GM18868 (cell line): ENCODE measurements around the gene XKR8.

ENCODE experiments used
- ATAC-seq: cut with Tn5 transposase; IDR thresholded peaks from one replicate; pipeline ENCODE4 v1.9.1; 2021; ENCODE audit warnings: mild to moderate bottlenecking, moderate library complexity; ENCODE audit not compliant: unreplicated experiment

Gene XKR8

GRCh38 chr1:27955076-27955475 is 4.7 kb upstream of the XKR8 start:
- ATAC-seq = no peak

DNA sequence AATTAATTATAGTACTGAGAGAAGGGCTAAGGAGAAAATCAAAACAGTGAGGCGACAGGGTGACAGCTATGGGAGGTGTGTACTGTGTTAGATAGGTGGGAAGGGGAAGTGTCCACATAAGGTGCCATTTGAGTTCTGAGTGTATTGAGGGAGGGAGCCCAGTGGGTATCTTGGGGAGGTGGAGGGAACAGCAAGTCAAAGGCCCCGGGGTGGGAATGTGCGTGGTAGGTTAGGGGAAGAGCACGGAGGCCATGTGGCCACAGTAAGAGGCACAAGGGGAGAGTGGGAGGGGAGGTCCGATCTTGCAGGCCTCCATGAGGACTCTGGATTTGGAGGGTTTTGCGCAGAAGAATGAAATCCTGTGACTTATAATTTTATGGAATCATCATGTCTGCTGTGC is 3.0 kb upstream of the XKR8 start:
- no peak for ATAC-seq

- no peak for ATAC-seq
Observed at GRCh38 chr1:27957655-27958054, 2.1 kb upstream of the XKR8 start.

GRCh38 chr1:27958513-27958912 is 1.3 kb upstream of the XKR8 start:
- ATAC-seq = no peak

GRCh38 chr1:27960762-27961645 is 1.2 kb downstream of the XKR8 start:
- ATAC-seq = no peak

DNA sequence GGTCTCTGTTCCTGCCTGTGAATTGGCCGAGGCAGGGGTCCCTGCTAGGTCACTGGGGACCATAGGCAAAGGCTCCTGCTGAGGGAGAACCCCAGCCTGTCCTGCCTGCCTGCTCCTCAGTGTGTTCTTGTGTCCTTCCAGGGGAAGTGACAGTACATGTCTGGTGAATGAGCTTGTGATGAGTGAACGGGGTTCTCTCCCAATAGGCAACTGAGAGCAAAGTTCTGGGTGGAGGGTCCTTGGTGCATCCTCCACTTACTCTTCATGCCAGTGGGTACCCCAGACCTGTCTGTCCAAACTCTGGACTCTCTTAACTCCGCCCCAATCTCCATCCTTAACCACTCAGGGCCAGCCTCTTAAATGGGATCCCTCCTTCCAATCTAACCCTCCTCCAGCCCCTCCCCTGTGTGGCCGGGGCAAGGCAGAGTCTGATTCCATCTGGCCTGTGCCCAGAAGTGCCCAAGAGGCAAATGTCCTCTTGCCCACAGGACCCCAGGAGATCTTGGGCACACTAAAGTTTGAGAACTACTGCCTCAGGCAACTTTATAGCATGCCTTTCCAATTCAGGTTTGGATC is 2.0 kb downstream of the XKR8 start:
- no peak for ATAC-seq

GRCh38 chr1:27963393-27963792 is 3.6 kb downstream of the XKR8 start:
- ATAC-seq = no peak

GRCh38 chr1:27966402-27967105 is 6.8 kb downstream of the XKR8 start:
- no peak for ATAC-seq

GRCh38 chr1:27967106-27967883 is 7.5 kb downstream of the XKR8 start:
- ATAC-seq = no peak

GRCh38 chr1:27967884-27968466 is 8.2 kb downstream of the XKR8 start:
- ATAC-seq = no peak

GRCh38 chr1:27968692-27969091 is 8.9 kb downstream of the XKR8 start:
- ATAC-seq = no peak

GRCh38 chr1:27970401-27970800 is 10.6 kb downstream of the XKR8 start:
- ATAC-seq = no peak

GRCh38 chr1:27971674-27972073 is 11.9 kb downstream of the XKR8 start:
- no peak for ATAC-seq

DNA sequence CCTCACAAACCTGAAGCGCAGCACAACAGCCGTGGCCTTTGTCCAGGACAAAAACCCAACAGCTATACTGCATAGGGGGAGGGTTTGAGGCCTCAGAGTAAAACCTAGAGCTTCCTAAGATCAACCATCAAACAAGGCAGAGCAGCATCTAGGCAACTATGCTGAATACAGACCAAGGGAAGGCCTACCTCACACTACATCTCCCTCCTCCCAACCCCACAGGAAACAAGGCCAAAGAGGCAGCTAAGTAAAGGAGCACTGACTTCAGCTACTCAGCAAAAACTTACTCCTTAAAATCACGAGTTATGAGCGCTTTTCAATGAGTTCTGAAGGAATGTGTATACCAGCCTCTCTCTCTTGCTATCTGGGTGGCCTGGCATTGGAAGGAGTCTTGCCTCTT is 12.4 kb downstream of the XKR8 start:
- no peak for ATAC-seq

DNA sequence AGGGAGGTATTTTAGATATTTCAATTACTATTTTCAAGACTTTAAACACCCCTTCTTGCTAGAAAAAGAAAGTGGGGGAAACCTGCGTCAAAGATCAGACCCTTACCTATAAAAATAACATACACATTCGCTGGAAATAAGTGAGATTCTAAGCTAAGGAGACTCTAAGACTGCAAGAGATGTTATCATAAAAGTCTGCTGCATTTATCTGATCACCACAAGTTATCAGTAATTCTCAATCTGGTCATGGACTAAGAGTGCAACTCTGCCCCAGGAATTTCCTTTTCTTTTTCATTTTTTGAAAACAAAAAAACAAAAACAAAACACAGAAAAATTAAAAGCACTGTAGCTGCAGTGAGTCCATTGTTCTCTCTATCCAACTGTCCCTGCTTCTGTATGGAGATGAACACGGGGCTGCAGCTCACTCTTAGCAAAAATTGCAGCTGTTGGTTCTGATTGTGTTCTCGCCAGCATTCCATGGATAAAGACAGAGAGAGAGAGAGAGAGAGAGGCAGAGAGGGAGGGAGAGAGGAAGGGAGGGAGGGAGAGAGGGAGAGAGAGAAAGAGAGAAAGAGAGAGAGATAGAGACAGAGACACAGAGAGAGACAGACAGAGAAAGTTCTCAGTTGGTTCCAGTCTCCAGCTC is 14.1 kb downstream of the XKR8 start:
- no peak for ATAC-seq

- ATAC-seq = no peak
Observed at GRCh38 chr1:27974417-27974781, 14.6 kb downstream of the XKR8 start.

DNA sequence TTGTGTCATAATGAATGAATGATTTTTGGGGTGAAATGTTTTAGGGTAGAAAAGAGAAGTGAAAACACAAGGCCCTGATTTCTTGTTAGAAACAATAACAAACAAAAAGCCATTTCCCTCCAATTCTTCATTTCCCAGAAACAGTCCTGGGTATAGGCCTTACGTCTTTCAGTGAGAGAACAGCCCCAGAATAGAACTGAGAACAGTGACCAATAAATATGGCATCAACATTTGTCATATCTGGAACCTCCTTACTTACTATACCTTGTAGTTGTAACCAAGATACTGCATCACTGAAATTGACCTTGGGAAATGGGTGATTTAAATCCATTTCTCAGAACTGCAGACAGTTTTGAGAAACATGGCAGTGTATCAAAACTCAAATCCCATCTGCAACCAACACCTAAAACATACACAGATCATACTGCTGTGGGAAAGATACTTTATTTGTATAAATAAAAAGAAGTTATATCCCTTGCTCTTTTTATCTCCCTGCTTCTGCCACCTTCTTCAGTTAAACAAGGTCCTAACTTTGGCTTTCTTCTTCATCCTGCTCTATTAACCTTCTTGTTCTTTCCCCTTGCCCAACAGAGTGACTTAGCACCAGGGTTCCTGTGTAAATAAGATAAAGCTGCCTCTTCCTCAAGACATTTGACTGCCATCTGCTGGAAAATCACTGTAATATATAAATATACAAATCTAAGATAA is 19.5 kb downstream of the XKR8 start:
- no peak for ATAC-seq

DNA sequence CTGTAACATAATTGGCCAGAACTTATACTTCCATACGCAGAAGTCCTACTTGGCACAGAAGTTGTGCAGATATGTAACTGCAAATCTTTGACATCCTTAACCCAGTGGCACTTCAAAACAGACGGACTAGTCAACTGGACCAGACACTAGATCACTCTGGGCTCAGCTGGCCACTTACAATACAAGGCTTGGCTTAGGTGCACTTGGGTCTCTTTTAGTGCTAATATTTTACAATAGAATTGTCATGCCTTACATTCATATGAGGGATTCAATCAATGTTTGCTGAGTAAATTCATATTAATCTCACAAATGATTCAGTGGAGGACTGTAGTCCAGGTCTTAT is 20.1 kb downstream of the XKR8 start:
- no peak for ATAC-seq

GRCh38 chr1:27980216-27980845 is 20.6 kb downstream of the XKR8 start:
- no peak for ATAC-seq
